MM.1S (cell line): ENCODE results near the gene SNX9.

Source experiments
- EZH2 ChIP-seq: fragments of 300-600 bp; sonication (generic); optimal IDR thresholded peaks from 2 replicates; pipeline ENCODE3; 2017; ENCODE audit warnings: low read depth, mild to moderate bottlenecking, antibody characterized with exemption, low read length, mixed read lengths
- TF ChIP-seq, protein P1 (sequence below): fragments of 300-600 bp; sonication (generic); IDR thresholded peaks from 2 replicates; pipeline ENCODE4 v1.5.1; 2016; ENCODE audit warnings: antibody characterized with exemption, low read length, mixed read lengths

DNA sequence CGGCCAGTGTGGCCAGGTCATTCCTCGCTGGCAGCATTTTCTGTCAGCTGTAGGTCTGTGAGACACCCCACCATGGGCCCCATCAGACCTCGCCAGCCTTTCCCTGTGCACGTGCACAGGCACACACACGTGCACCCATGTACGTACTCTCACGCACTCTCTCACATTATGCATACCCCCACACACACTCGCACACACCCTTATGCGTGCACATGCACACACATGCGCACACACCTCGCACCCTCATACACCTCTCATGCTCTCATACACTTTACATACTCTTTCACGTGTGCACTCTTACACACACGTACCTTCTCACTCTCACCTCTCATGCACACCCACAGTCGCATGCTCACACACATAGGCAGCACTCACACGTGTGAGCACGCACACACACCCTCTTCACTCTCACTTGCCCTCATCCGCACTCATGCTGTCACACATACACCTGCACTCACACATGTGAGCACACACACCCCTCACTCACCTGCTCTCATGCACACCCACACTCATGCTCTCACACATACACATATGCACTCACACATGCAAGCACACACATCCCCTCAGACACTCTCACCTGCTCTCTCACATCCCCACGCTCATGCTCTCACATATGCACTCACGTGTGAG, 46.7 kb downstream of the SNX9 start:
- TF ChIP-seq, protein P1, sequence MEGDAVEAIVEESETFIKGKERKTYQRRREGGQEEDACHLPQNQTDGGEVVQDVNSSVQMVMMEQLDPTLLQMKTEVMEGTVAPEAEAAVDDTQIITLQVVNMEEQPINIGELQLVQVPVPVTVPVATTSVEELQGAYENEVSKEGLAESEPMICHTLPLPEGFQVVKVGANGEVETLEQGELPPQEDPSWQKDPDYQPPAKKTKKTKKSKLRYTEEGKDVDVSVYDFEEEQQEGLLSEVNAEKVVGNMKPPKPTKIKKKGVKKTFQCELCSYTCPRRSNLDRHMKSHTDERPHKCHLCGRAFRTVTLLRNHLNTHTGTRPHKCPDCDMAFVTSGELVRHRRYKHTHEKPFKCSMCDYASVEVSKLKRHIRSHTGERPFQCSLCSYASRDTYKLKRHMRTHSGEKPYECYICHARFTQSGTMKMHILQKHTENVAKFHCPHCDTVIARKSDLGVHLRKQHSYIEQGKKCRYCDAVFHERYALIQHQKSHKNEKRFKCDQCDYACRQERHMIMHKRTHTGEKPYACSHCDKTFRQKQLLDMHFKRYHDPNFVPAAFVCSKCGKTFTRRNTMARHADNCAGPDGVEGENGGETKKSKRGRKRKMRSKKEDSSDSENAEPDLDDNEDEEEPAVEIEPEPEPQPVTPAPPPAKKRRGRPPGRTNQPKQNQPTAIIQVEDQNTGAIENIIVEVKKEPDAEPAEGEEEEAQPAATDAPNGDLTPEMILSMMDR, result no peak
- TF ChIP-seq EZH2, result no peak
